Stimulated activated CD8-positive, alpha-beta memory T cell treated with anti-CD3 and anti-CD28 coated beads, Interleukin-12 subunit alpha, Interleukin-12 subunit beta, amount 100 ng/mL, for 4 hours (primary cell): ENCODE measurements around the gene ZNF488.

Experiments
- DNase-seq: peaks from one replicate; pipeline ENCODE4 v3.0.0-alpha.2; 2020; ENCODE audit warnings: low read depth

ZNF488 gene

GRCh38 chr10:47329855-47330254 is 54.2 kb downstream of the ZNF488 start:
- DNase-seq, result no peak

- no peak for DNase-seq
Observed at GRCh38 chr10:47326927-47327330, 57.2 kb downstream of the ZNF488 start.

- DNase-seq, result no peak
Observed at GRCh38 chr10:47326306-47326926, 57.7 kb downstream of the ZNF488 start.

- DNase-seq, result no peak
Observed at GRCh38 chr10:47325303-47326291, 58.5 kb downstream of the ZNF488 start.

- no peak for DNase-seq
Observed at GRCh38 chr10:47323636-47324296, 60.3 kb downstream of the ZNF488 start.

GRCh38 chr10:47323087-47323486 is 61.0 kb downstream of the ZNF488 start:
- DNase-seq, result no peak

- no peak for DNase-seq
Observed at GRCh38 chr10:47322300-47323061, 61.6 kb downstream of the ZNF488 start, which contains the start of gene GDF2. Gene GDF2, plus strand, starts transcription at chr10:47322454. Its CDS starts 215 bp downstream, at chr10:47322669.

GRCh38 chr10:47321521-47322195 is 62.4 kb downstream of the ZNF488 start:
- DNase-seq, result no peak

GRCh38 chr10:47320812-47321211 is 63.3 kb downstream of the ZNF488 start:
- no peak for DNase-seq

GRCh38 chr10:47319784-47320183 is 64.3 kb downstream of the ZNF488 start:
- no peak for DNase-seq

- no peak for DNase-seq
Observed at GRCh38 chr10:47318706-47319105, 65.4 kb downstream of the ZNF488 start.

- DNase-seq, result no peak
Observed at GRCh38 chr10:47317251-47317650, 66.8 kb downstream of the ZNF488 start.

- no peak for DNase-seq
Observed at GRCh38 chr10:47316131-47316530, 68.0 kb downstream of the ZNF488 start.
